ENCODE data around the gene SH2B3. TPM values are rescaled to one million over a fixed set of nuclear protein-coding genes. Genes with fewer than 3 reads are reported as not detected.
A peak's percentile ranks its signal among the peaks of the same experiment; 100 is the strongest.
"Not testable (repeated sequence)": the region's sequence is repeated elsewhere in the genome, so short reads cannot be mapped to it uniquely, and the experiment has no call there.

Gene SH2B3
- total and polyA plus RNA-seq, 9 of the 15 experiments (the other 6 are each of a cell fraction or from before 2014, with no cell fraction given), result 10.8 to 75.3 (median 37.4) TPM

DNA sequence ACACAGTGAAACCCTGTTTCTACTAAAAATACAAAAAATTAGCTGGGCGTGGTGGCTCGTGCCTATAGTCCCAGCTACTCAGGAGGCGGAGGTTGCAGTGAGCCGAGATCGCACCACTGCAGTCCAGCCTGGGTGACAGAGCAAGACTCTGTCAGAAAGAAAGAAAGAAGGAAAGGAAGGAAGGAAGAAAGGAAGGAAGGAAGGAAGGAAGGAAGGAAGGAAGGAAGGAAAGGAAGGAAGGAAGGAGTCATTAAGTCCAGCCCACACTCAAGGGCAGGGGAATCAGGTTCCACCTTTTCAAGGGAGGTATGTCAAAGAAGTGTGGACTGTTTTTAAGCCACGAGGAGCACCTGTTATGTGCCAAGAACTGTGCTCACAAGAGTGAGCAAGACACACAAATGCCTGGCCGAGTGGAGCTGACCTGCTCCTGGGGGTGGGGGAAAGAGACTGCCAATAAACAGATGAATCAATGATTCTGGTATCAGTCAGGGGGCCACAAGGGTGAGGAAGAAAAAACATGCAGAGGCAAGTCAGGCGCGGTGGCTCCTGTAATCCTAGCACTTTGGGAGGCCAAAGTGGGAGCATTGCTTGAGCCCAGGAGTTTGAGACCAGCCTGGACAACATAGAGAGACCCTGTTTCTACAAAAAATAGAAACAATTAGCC, 5.8 kb upstream of the SH2B3 start (continued):
- TF ChIP-seq, protein P1, sequence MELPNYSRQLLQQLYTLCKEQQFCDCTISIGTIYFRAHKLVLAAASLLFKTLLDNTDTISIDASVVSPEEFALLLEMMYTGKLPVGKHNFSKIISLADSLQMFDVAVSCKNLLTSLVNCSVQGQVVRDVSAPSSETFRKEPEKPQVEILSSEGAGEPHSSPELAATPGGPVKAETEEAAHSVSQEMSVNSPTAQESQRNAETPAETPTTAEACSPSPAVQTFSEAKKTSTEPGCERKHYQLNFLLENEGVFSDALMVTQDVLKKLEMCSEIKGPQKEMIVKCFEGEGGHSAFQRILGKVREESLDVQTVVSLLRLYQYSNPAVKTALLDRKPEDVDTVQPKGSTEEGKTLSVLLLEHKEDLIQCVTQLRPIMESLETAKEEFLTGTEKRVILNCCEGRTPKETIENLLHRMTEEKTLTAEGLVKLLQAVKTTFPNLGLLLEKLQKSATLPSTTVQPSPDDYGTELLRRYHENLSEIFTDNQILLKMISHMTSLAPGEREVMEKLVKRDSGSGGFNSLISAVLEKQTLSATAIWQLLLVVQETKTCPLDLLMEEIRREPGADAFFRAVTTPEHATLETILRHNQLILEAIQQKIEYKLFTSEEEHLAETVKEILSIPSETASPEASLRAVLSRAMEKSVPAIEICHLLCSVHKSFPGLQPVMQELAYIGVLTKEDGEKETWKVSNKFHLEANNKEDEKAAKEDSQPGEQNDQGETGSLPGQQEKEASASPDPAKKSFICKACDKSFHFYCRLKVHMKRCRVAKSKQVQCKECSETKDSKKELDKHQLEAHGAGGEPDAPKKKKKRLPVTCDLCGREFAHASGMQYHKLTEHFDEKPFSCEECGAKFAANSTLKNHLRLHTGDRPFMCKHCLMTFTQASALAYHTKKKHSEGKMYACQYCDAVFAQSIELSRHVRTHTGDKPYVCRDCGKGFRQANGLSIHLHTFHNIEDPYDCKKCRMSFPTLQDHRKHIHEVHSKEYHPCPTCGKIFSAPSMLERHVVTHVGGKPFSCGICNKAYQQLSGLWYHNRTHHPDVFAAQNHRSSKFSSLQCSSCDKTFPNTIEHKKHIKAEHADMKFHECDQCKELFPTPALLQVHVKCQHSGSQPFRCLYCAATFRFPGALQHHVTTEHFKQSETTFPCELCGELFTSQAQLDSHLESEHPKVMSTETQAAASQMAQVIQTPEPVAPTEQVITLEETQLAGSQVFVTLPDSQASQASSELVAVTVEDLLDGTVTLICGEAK (IDR thresholded peaks at IDR 0.05), result peak; percentile 45
- TF ChIP-seq, protein P1 (CRISPR knock-in tag; IDR thresholded peaks at IDR 0.05), result not testable (repeated sequence)
